Mammary epithelial cell (primary cell): ENCODE measurements around the gene TSFM.

Experiments
- EZH2 ChIP-seq: IDR thresholded peaks from 2 replicates; pipeline ENCODE4 v1.6.1; 2012; ENCODE audit warnings: low read length, inconsistent platforms, borderline replicate concordance
- TF ChIP-seq, protein P1 (sequence below), 2 donors: IDR thresholded peaks in 1 of 2; conservative IDR thresholded peaks in 1 of 2; 2 replicates each; pipeline ENCODE4 v1.5.1; 2011 to 2012; ENCODE audit warnings: inconsistent platforms in 2 of 2, low read length in 2 of 2, mild to moderate bottlenecking in 2 of 2, control low read depth in 1 of 2, low read depth in 1 of 2; ENCODE audit not compliant: insufficient read depth in 1 of 2; ENCODE audit errors: extremely low read depth in 1 of 2

DNA sequence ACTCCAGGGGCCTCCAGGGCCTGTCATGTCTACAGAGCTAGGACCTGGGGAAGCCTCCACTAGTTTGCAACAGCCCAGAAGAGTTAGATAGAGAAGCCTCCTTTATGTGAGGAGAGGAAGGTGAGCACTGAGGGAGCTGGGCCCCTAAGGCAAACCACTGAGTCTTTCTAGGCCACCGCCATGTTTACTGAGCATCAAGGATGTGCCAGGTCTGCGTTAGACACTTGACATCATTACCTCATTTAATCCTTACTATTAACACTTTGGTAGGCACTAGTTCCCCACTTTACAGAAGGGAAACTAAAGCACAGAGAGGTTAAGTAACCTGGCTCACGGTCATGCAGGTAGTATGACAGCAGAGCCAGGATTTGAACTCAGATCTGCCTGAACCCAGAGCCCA lies 51.1 kb downstream of the TSFM start:
- TF ChIP-seq, protein P1, sequence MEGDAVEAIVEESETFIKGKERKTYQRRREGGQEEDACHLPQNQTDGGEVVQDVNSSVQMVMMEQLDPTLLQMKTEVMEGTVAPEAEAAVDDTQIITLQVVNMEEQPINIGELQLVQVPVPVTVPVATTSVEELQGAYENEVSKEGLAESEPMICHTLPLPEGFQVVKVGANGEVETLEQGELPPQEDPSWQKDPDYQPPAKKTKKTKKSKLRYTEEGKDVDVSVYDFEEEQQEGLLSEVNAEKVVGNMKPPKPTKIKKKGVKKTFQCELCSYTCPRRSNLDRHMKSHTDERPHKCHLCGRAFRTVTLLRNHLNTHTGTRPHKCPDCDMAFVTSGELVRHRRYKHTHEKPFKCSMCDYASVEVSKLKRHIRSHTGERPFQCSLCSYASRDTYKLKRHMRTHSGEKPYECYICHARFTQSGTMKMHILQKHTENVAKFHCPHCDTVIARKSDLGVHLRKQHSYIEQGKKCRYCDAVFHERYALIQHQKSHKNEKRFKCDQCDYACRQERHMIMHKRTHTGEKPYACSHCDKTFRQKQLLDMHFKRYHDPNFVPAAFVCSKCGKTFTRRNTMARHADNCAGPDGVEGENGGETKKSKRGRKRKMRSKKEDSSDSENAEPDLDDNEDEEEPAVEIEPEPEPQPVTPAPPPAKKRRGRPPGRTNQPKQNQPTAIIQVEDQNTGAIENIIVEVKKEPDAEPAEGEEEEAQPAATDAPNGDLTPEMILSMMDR (conservative IDR thresholded peaks at IDR 0.05 in 1 of 2, IDR thresholded peaks at IDR 0.05 in 1 of 2; ENCODE audit: extremely low read depth in 1 of 2, insufficient read depth in 1 of 2, low read depth in 1 of 2, low read length in 2 of 2) = no peak
- no peak for TF ChIP-seq EZH2
